ENCODE data around the gene PAH. TPM values are rescaled to one million over a fixed set of nuclear protein-coding genes. Genes with fewer than 3 reads are reported as not detected.
A peak's percentile ranks its signal among the peaks of the same experiment; 100 is the strongest.

PAH gene
- total and polyA plus RNA-seq, 2 of the 13 experiments (the other 11 are each of a cell fraction or from before 2014, with no cell fraction given): 192 to 451 TPM

GRCh38 chr12:102885043-102885932, 31.8 kb downstream of the PAH start (continued):
- TF ChIP-seq, protein P1, sequence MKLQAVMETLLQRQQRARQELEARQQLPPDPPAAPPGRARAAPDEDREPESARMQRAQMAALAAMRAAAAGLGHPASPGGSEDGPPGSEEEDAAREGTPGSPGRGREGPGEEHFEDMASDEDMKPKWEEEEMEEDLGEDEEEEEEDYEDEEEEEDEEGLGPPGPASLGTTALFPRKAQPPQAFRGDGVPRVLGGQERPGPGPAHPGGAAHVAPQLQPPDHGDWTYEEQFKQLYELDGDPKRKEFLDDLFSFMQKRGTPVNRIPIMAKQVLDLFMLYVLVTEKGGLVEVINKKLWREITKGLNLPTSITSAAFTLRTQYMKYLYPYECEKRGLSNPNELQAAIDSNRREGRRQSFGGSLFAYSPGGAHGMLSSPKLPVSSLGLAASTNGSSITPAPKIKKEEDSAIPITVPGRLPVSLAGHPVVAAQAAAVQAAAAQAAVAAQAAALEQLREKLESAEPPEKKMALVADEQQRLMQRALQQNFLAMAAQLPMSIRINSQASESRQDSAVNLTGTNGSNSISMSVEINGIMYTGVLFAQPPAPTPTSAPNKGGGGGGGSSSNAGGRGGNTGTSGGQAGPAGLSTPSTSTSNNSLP (IDR thresholded peaks at IDR 0.05; ENCODE audit: low read depth, low read length): 0 out of 2 replicates have a peak, but pooled peaks have one; percentile 54
- peak; percentile 77; the same call in 1 of the 2 replicates for TF ChIP-seq PRDM10 (CRISPR knock-in tag; IDR thresholded peaks at IDR 0.05; ENCODE audit: low read depth)
- TF ChIP-seq IRX3 (CRISPR knock-in tag; IDR thresholded peaks at IDR 0.05; ENCODE audit: borderline replicate concordance, low read depth): no peak
- no peak; the same call in 1 of the 2 replicates for TF ChIP-seq ZSCAN9 (CRISPR knock-in tag; IDR thresholded peaks at IDR 0.05; ENCODE audit: borderline replicate concordance)
- TF ChIP-seq ZNF577 (CRISPR knock-in tag; IDR thresholded peaks at IDR 0.05; ENCODE audit: borderline replicate concordance, low read depth): no peak
- TF ChIP-seq, protein P2, sequence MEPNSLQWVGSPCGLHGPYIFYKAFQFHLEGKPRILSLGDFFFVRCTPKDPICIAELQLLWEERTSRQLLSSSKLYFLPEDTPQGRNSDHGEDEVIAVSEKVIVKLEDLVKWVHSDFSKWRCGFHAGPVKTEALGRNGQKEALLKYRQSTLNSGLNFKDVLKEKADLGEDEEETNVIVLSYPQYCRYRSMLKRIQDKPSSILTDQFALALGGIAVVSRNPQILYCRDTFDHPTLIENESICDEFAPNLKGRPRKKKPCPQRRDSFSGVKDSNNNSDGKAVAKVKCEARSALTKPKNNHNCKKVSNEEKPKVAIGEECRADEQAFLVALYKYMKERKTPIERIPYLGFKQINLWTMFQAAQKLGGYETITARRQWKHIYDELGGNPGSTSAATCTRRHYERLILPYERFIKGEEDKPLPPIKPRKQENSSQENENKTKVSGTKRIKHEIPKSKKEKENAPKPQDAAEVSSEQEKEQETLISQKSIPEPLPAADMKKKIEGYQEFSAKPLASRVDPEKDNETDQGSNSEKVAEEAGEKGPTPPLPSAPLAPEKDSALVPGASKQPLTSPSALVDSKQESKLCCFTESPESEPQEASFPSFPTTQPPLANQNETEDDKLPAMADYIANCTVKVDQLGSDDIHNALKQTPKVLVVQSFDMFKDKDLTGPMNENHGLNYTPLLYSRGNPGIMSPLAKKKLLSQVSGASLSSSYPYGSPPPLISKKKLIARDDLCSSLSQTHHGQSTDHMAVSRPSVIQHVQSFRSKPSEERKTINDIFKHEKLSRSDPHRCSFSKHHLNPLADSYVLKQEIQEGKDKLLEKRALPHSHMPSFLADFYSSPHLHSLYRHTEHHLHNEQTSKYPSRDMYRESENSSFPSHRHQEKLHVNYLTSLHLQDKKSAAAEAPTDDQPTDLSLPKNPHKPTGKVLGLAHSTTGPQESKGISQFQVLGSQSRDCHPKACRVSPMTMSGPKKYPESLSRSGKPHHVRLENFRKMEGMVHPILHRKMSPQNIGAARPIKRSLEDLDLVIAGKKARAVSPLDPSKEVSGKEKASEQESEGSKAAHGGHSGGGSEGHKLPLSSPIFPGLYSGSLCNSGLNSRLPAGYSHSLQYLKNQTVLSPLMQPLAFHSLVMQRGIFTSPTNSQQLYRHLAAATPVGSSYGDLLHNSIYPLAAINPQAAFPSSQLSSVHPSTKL (CRISPR knock-in tag; IDR thresholded peaks at IDR 0.05): peak; percentile 84
- no peak; a peak in 1 of 4 replicates for TF ChIP-seq ATF4 (CRISPR knock-in tag; IDR thresholded peaks at IDR 0.05)
- no peak; the same call in 1 of the 2 replicates for TF ChIP-seq TARDBP (CRISPR knock-in tag; IDR thresholded peaks at IDR 0.05)
- TF ChIP-seq GTF2F1 (IDR thresholded peaks at IDR 0.05; ENCODE audit: low read length): no peak
- no peak for TF ChIP-seq ZNF343 (CRISPR knock-in tag; IDR thresholded peaks at IDR 0.05)
- TF ChIP-seq, protein P3, sequence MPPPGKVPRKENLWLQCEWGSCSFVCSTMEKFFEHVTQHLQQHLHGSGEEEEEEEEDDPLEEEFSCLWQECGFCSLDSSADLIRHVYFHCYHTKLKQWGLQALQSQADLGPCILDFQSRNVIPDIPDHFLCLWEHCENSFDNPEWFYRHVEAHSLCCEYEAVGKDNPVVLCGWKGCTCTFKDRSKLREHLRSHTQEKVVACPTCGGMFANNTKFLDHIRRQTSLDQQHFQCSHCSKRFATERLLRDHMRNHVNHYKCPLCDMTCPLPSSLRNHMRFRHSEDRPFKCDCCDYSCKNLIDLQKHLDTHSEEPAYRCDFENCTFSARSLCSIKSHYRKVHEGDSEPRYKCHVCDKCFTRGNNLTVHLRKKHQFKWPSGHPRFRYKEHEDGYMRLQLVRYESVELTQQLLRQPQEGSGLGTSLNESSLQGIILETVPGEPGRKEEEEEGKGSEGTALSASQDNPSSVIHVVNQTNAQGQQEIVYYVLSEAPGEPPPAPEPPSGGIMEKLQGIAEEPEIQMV (CRISPR knock-in tag; IDR thresholded peaks at IDR 0.05; ENCODE audit: low read depth): no peak
- TF ChIP-seq, protein P4, sequence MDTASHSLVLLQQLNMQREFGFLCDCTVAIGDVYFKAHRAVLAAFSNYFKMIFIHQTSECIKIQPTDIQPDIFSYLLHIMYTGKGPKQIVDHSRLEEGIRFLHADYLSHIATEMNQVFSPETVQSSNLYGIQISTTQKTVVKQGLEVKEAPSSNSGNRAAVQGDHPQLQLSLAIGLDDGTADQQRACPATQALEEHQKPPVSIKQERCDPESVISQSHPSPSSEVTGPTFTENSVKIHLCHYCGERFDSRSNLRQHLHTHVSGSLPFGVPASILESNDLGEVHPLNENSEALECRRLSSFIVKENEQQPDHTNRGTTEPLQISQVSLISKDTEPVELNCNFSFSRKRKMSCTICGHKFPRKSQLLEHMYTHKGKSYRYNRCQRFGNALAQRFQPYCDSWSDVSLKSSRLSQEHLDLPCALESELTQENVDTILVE (CRISPR knock-in tag; IDR thresholded peaks at IDR 0.05): no peak
- TF ChIP-seq HHEX (CRISPR knock-in tag; IDR thresholded peaks at IDR 0.05): no peak
- TF ChIP-seq PTBP1 (IDR thresholded peaks at IDR 0.05; ENCODE audit: low read depth, low read length, poor library complexity, severe bottlenecking): no peak

Measured in HepG2 (cell line).